ENCODE results near the gene TSPAN9.

- TF ChIP-seq, protein P1, sequence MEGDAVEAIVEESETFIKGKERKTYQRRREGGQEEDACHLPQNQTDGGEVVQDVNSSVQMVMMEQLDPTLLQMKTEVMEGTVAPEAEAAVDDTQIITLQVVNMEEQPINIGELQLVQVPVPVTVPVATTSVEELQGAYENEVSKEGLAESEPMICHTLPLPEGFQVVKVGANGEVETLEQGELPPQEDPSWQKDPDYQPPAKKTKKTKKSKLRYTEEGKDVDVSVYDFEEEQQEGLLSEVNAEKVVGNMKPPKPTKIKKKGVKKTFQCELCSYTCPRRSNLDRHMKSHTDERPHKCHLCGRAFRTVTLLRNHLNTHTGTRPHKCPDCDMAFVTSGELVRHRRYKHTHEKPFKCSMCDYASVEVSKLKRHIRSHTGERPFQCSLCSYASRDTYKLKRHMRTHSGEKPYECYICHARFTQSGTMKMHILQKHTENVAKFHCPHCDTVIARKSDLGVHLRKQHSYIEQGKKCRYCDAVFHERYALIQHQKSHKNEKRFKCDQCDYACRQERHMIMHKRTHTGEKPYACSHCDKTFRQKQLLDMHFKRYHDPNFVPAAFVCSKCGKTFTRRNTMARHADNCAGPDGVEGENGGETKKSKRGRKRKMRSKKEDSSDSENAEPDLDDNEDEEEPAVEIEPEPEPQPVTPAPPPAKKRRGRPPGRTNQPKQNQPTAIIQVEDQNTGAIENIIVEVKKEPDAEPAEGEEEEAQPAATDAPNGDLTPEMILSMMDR (IDR thresholded peaks at IDR 0.05): no peak
- TF ChIP-seq EP300 (IDR thresholded peaks at IDR 0.05): no peak
Observed at GRCh38 chr12:3106579-3106978, 29.4 kb downstream of the TSPAN9 start.
